Lower leg skin (tissue), 3 donors: ENCODE measurements around the gene CPEB4.

Source experiments
- POLR2A ChIP-seq, 2 donors: fragments of 450-650 bp; IDR thresholded peaks; one replicate each; pipeline ENCODE4 v1.6.1; 2016 to 2017; ENCODE audit warnings: antibody characterized with exemption in 2 of 2, mild to moderate bottlenecking in 1 of 2, moderate library complexity in 1 of 2
- TF ChIP-seq, protein P1 (sequence below), 3 donors: fragments of 450-650 bp; IDR thresholded peaks; one replicate each; pipeline ENCODE4 v1.5.1; 2016; ENCODE audit warnings: antibody characterized with exemption in 3 of 3, mild to moderate bottlenecking in 3 of 3, moderate library complexity in 2 of 3

DNA sequence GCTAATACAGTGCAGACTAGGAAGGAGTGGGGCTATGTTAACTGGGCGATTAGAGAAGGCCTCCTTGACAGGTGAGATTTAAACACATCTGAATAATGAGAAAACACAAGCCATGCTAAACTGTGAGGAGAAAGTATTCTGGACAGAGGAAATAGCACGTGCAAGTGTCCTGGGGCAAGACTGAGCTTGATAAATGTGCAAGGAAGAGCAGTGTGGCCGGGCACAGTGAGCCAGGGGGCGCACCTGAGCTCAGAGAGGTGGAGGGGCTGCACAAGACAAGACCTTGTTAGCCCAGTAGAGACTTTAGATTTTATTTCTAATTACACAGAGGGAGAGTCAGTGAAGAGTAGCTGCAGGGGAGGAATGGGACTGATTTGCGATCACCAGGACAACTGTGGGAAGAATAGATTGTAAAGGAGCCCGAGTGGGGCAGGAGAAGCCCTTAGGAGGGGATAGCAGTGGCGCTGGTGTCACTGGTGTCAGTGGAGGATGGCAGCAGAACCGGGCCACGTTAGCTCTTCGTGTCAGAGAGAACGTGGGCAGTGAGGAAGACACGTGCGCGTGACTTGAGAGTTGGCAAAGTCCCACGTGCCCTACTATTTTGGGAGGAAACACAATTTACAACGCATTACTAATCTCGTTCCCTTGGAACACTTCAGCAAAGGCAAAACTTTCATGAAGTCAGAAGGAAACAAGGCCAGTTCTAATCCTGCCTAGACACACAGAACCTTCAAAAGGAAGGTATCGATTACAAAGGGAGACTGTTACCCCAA lies 82.9 kb downstream of the CPEB4 start:
- TF ChIP-seq, protein P1, sequence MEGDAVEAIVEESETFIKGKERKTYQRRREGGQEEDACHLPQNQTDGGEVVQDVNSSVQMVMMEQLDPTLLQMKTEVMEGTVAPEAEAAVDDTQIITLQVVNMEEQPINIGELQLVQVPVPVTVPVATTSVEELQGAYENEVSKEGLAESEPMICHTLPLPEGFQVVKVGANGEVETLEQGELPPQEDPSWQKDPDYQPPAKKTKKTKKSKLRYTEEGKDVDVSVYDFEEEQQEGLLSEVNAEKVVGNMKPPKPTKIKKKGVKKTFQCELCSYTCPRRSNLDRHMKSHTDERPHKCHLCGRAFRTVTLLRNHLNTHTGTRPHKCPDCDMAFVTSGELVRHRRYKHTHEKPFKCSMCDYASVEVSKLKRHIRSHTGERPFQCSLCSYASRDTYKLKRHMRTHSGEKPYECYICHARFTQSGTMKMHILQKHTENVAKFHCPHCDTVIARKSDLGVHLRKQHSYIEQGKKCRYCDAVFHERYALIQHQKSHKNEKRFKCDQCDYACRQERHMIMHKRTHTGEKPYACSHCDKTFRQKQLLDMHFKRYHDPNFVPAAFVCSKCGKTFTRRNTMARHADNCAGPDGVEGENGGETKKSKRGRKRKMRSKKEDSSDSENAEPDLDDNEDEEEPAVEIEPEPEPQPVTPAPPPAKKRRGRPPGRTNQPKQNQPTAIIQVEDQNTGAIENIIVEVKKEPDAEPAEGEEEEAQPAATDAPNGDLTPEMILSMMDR (IDR thresholded peaks at IDR 0.05) = no peak
- TF ChIP-seq POLR2A (IDR thresholded peaks at IDR 0.05) = no peak
